HFFc6 (cell line): Measurements from ENCODE around the gene ELMOD3. TPM values are rescaled to one million over a fixed set of nuclear protein-coding genes. Genes with fewer than 3 reads are reported as not detected.

Source experiments
- DNase-seq: peaks from one replicate; pipeline ENCODE4 v3.0.0-alpha.2; 2018
- H3K27ac Mint-ChIP-seq: 2 replicates; pipeline ENCODE4 v1.8.0; 2020; ENCODE audit warnings: mild to moderate bottlenecking, mixed read lengths
- H3K27me3 Mint-ChIP-seq: 2 replicates; pipeline ENCODE4 v1.8.0; 2021; ENCODE audit warnings: mild to moderate bottlenecking, moderate library complexity, mixed read lengths; ENCODE audit not compliant: insufficient read depth
- H3K36me3 Mint-ChIP-seq: 2 replicates; pipeline ENCODE4 v1.8.0; 2021; ENCODE audit warnings: low read depth, mixed read lengths
- H3K4me1 Mint-ChIP-seq: 2 replicates; pipeline ENCODE4 v1.8.0; 2020; ENCODE audit warnings: low read depth, mixed read lengths
- H3K4me3 Mint-ChIP-seq: 2 replicates; pipeline ENCODE4 v1.8.0; 2020; ENCODE audit warnings: mild to moderate bottlenecking, moderate library complexity, mixed read lengths
- H3K9me3 Mint-ChIP-seq: 2 replicates; pipeline ENCODE4 v1.8.0; 2020; ENCODE audit warnings: mild to moderate bottlenecking, mixed read lengths
- total RNA-seq, 6 experiments: library from RNA; stranded (reverse); fragmentation: NEBNext Ultra II Directional; extraction: Animal tissue kit (Norgen Biotek cat#: 25700); gene quantifications; 2 replicates in 1 of 6; 3 replicates in 5 of 6; pipeline ENCODE4 v1.2.3, GENCODE V29; 2021
- TF ChIP-seq, protein P1 (sequence below): fragments of 200-600 bp; sonication (generic); IDR thresholded peaks from 2 replicates; pipeline ENCODE4 v1.5.0; 2021; ENCODE audit warnings: antibody characterized with exemption, mild to moderate bottlenecking

The ELMOD3 gene
- total RNA-seq, 6 experiments from 2014 or later: 7.0 to 10.9 (median 9.3) TPM

DNA sequence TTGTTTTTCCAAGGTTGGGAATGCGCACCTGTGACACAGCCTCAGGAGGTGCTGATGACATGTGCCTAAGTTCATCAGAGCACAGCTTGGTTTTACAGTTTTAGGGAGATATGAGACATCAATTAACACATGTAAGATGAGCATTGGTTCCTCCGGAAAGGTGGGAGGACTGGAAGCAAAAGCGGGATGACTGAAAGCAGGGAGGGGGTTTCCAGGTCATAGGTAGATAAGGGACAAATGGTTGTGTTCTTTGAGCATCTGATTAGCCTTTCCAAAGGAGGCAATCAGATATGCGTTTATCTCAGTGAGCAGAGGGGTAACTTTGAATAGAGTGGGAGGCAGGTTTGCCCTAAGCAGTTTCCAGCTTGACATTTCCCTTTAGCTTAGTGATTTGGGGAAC, 29.3 kb downstream of the ELMOD3 start:
- Mint-ChIP-seq H3K4me3 (no peak overlapping the region), H3K9me3 (no peaks in the 10 kb centered on the region), H3K27me3 (no peaks in the 10 kb centered on the region; the same call in none of the 2 replicates), H3K27ac (no peak overlapping the region), H3K36me3 (peaks cover 16% of the 10 kb centered on the region), H3K4me1 (peaks cover 13% of the 10 kb centered on the region)
- TF ChIP-seq, protein P1, sequence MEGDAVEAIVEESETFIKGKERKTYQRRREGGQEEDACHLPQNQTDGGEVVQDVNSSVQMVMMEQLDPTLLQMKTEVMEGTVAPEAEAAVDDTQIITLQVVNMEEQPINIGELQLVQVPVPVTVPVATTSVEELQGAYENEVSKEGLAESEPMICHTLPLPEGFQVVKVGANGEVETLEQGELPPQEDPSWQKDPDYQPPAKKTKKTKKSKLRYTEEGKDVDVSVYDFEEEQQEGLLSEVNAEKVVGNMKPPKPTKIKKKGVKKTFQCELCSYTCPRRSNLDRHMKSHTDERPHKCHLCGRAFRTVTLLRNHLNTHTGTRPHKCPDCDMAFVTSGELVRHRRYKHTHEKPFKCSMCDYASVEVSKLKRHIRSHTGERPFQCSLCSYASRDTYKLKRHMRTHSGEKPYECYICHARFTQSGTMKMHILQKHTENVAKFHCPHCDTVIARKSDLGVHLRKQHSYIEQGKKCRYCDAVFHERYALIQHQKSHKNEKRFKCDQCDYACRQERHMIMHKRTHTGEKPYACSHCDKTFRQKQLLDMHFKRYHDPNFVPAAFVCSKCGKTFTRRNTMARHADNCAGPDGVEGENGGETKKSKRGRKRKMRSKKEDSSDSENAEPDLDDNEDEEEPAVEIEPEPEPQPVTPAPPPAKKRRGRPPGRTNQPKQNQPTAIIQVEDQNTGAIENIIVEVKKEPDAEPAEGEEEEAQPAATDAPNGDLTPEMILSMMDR: no peak
- DNase-seq: no peak

DNA sequence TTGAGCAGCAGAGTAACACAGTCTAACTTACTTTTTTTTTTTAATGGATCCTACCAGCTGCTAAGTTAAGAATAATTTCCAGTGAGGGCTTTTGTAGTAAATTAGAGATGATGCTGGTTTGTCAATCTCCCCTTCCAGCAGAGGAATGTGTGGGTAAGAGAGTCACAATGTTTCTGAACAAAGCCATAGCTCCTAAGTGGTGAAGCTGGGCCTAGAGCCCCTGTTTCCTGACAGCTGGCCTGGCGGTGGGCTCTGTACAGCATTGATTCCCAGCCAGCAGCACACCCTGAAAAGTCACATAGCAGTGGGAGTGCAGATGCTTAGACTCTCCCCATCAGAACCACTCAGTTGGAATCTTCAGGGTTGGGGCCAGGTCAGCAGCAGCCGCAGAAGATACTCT, 31.2 kb downstream of the ELMOD3 start:
- Mint-ChIP-seq H3K27me3 (no peaks in the 10 kb centered on the region; the same call in none of the 2 replicates), H3K4me1 (peaks cover 13% of the 10 kb centered on the region), H3K9me3 (no peaks in the 10 kb centered on the region), H3K36me3 (peaks cover 5% of the 10 kb centered on the region), H3K4me3 (no peak overlapping the region), H3K27ac (no peak overlapping the region)
- no peak for DNase-seq
- TF ChIP-seq, protein P1: no peak

DNA sequence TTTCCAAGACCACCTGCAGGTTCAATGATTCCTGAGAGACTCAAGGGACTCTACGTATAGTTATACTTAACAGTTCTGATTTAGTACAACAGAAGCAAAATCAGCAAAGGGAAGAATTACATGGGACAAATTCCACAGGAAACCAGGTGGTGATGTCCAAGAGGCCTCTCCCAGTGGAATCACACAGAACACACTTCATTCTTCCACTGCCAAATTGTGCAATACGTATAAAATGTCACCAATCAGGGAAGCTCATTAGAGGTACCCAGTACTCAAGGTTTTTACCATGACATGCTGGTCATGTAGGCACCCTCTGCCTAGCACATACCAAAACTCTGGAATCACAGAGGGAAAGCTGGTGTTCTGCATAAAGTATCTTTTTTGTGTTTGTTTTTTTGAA, 33.2 kb downstream of the ELMOD3 start:
- no peak overlapping the region for H3K27ac Mint-ChIP-seq
- peaks cover 4% of the 10 kb centered on the region for H3K36me3 Mint-ChIP-seq
- no peaks in the 10 kb centered on the region for H3K9me3 Mint-ChIP-seq
- no peak for DNase-seq
- H3K4me1 Mint-ChIP-seq: peaks cover 8% of the 10 kb centered on the region
- H3K27me3 Mint-ChIP-seq: no peaks in the 10 kb centered on the region; the same call in 1 of the 2 replicates
- no peak overlapping the region for H3K4me3 Mint-ChIP-seq
- TF ChIP-seq, protein P1: no peak

DNA sequence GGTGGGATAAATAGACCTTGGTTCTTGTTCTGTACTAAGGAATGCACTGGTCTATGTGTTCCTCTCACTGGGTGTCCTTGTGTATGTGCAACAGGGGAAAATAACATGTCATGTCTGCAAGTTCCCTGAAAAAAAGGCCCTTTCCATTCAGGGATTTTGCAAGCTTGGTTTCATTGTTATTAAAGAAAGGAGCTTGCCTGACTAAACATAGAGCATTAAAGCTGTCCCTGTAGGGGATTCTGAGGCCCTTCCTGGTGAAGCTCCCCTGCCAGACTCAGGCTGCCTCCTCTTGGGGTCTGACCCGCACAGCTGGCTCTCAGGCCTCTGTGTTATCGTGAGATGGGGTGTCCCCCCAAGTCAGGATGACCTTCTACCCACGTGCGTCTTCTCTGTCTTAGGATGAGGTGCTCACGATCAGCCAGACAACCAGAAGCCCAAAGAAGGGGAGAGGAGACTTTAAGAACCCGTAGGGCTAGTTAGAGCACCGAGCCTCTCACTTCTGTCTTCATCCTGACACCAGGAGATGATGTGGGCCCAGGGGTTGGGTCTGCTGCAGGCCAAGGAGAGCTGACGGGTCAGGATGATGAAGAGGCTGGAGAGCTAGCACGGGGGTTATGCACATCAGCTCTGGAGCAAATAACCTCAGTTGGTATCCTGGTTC, 34.4 kb downstream of the ELMOD3 start:
- no peak for DNase-seq
- TF ChIP-seq, protein P1: no peak
- Mint-ChIP-seq H3K27me3 (no peaks in the 10 kb centered on the region; the same call in 1 of the 2 replicates), H3K36me3 (peaks cover 4% of the 10 kb centered on the region), H3K4me1 (peaks cover 10% of the 10 kb centered on the region), H3K9me3 (no peaks in the 10 kb centered on the region), H3K4me3 (no peak overlapping the region), H3K27ac (no peak overlapping the region)

DNA sequence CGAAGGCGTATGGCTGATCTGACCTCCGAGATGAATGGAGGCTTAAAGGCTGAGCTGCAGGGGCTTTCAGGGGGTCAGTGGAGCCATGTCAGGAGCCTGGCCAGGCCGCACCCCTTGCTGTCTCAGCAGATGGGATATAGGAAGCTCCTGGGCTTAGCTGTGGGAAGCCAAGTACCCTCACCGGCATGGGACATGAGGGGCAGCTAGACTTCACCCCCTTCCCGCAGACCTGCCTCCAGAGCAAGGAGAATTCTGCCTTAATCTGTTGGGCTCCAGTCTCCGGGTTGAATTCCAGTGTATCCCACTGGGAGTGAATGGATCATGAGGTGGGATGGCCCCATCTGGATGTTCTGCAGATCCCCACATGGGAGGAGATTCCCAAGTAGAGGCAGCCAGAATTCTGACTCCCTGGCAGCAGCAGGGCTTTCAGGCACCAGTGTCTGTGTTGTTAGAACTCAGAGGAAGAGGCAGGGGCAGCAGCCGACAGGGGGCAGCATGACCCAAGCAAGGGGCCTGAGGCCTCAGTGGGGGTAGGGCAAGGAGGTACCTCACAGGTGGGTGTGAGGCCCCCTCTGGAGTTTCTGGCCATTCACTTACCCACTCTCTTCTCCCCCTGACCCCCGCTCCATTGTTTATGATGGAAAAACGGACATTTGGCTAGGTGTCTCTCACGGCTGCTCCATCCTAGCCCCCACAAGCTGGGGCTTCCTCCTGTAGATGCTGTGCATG, 36.5 kb downstream of the ELMOD3 start:
- TF ChIP-seq, protein P1: peak; percentile 76
- no peak for DNase-seq
- Mint-ChIP-seq H3K9me3 (no peaks in the 10 kb centered on the region), H3K36me3 (peaks cover 4% of the 10 kb centered on the region; the same call in 1 of the 2 replicates), H3K4me1 (peaks cover 16% of the 10 kb centered on the region), H3K4me3 (no peak overlapping the region), H3K27me3 (no peaks in the 10 kb centered on the region; the same call in 1 of the 2 replicates), H3K27ac (no peak overlapping the region)
